GM19351 (cell line): ENCODE data around the gene DNAJC2.
"Not testable (repeated sequence)": the region's sequence is repeated elsewhere in the genome, so short reads cannot be mapped to it uniquely, and the experiment has no call there.

Source experiments
- ATAC-seq: cut with Tn5 transposase; IDR thresholded peaks from one replicate; pipeline ENCODE4 v1.9.1; 2021; ENCODE audit warnings: mild to moderate bottlenecking, moderate library complexity; ENCODE audit not compliant: unreplicated experiment

The DNAJC2 gene

GRCh38 chr7:103278195-103278594 lies 66.4 kb downstream of the DNAJC2 start:
- ATAC-seq, result not testable (repeated sequence)

GRCh38 chr7:103274867-103275266 lies 69.7 kb downstream of the DNAJC2 start:
- not testable (repeated sequence) for ATAC-seq

- not testable (repeated sequence) for ATAC-seq
These were observed 71.2 kb downstream of the DNAJC2 start for GRCh38 chr7:103273374-103273773.

- ATAC-seq, result not testable (repeated sequence)
These were observed 78.3 kb downstream of the DNAJC2 start for GRCh38 chr7:103266229-103266628.

GRCh38 chr7:103264054-103264453 lies 80.5 kb downstream of the DNAJC2 start:
- not testable (repeated sequence) for ATAC-seq
